ENCODE results near the gene B3GNT9.
A peak's percentile ranks its signal among the peaks of the same experiment; 100 is the strongest.

B3GNT9 gene

GRCh38 chr16:67157106-67157748, 6.4 kb upstream of the B3GNT9 start:
- TF ChIP-seq CTBP1 (IDR thresholded peaks at IDR 0.05; ENCODE audit: borderline replicate concordance) = no peak
- no peak for TF ChIP-seq BHLHE40 (IDR thresholded peaks at IDR 0.05; ENCODE audit: borderline replicate concordance)
- TF ChIP-seq ELF4 (IDR thresholded peaks at IDR 0.05) = no peak
- no peak for TF ChIP-seq TARDBP (IDR thresholded peaks at IDR 0.05)
- TF ChIP-seq NFRKB (IDR thresholded peaks at IDR 0.05) = no peak
- no peak for TF ChIP-seq L3MBTL2 (conservative IDR thresholded peaks at IDR 0.05)
- TF ChIP-seq FOXK2 (IDR thresholded peaks at IDR 0.05) = no peak
- TF ChIP-seq FOXM1 (IDR thresholded peaks at IDR 0.05; ENCODE audit: borderline replicate concordance) = no peak
- TF ChIP-seq PKNOX1 (IDR thresholded peaks at IDR 0.05) = no peak
- TF ChIP-seq FOXA1 (IDR thresholded peaks at IDR 0.05) = no peak
- TF ChIP-seq SP1 (IDR thresholded peaks at IDR 0.05) = no peak
- TF ChIP-seq ARNT (IDR thresholded peaks at IDR 0.05) = no peak
- TF ChIP-seq SUZ12 (IDR thresholded peaks at IDR 0.05) = no peak
- TF ChIP-seq HDGF (IDR thresholded peaks at IDR 0.05; ENCODE audit: borderline replicate concordance) = no peak
- TF ChIP-seq ZNF384 (IDR thresholded peaks at IDR 0.05) = no peak
- no peak for TF ChIP-seq LEF1 (IDR thresholded peaks at IDR 0.05; ENCODE audit: borderline replicate concordance)
- ChIA-PET POLR2A (interaction anchor here (0.7 to 1.4 kb wide), 2 partner anchors 13 to 28 kb away, joined by 3 read pairs; partner anchors contain the start of gene NOL3), CTCF (interaction anchor here (0.8 to 1.8 kb wide), 4 partner anchors 12 to 197 kb away, joined by 3 to 5 read pairs (median 5); partner anchors contain the start of gene NOL3)
- no peak for DNase-seq (ENCODE audit: extremely low spot score)

GRCh38 chr16:67156143-67156844, 5.5 kb upstream of the B3GNT9 start:
- POLR2A ChIA-PET = no interaction called here
- CTCF ChIA-PET = interaction anchor here (1.0 to 2.5 kb wide), 8 partner anchors 13 to 197 kb away, joined by 3 to 18 read pairs (median 5); partner anchors contain the start of gene NOL3

GRCh38 chr16:67155295-67156142, 4.7 kb upstream of the B3GNT9 start:
- ChIA-PET CTCF (interaction anchor here (0.5 to 2.6 kb wide), 31 partner anchors 12 to 1046 kb away, joined by 3 to 18 read pairs (median 4); partner anchors contain the start of gene NOL3), POLR2A (interaction anchor here (0.9 to 2.0 kb wide), 4 partner anchors 136 to 194 kb away, joined by 3 to 8 read pairs (median 6); partner anchors contain the start of gene CES3)
- TF ChIP-seq FOXK2 (IDR thresholded peaks at IDR 0.05) (no peak), TARDBP (IDR thresholded peaks at IDR 0.05) (no peak), FOXM1 (IDR thresholded peaks at IDR 0.05; ENCODE audit: borderline replicate concordance) (no peak), NFRKB (IDR thresholded peaks at IDR 0.05) (no peak), LEF1 (IDR thresholded peaks at IDR 0.05; ENCODE audit: borderline replicate concordance) (no peak), FOXA1 (IDR thresholded peaks at IDR 0.05) (no peak), L3MBTL2 (conservative IDR thresholded peaks at IDR 0.05) (no peak)
- peak; percentile 91 for DNase-seq (ENCODE audit: extremely low spot score)

More at GRCh38 chr16:67156143-67156844, 5.5 kb upstream of the B3GNT9 start:
- DNase-seq (ENCODE audit: extremely low spot score) = no peak
- TF ChIP-seq NFRKB (IDR thresholded peaks at IDR 0.05) = no peak
- TF ChIP-seq ELF4 (IDR thresholded peaks at IDR 0.05) = no peak
- no peak for TF ChIP-seq L3MBTL2 (conservative IDR thresholded peaks at IDR 0.05)
- TF ChIP-seq CTBP1 (IDR thresholded peaks at IDR 0.05; ENCODE audit: borderline replicate concordance) = no peak

GRCh38 chr16:67154578-67155294, 3.9 kb upstream of the B3GNT9 start:
- CTCF ChIA-PET = interaction anchor here (0.5 to 2.6 kb wide), 31 partner anchors 12 to 1047 kb away, joined by 3 to 18 read pairs (median 4); partner anchors contain the start of gene NOL3
- POLR2A ChIA-PET = interaction anchor here (0.9 to 2.0 kb wide), 5 partner anchors 124 to 193 kb away, joined by 3 to 8 read pairs (median 5); partner anchors contain the start of gene CES3
- TF ChIP-seq SP1 (IDR thresholded peaks at IDR 0.05) = no peak
- TF ChIP-seq ZNF384 (IDR thresholded peaks at IDR 0.05) = no peak
- no peak for TF ChIP-seq TARDBP (IDR thresholded peaks at IDR 0.05)
- TF ChIP-seq FOXM1 (IDR thresholded peaks at IDR 0.05; ENCODE audit: borderline replicate concordance) = no peak
- no peak for TF ChIP-seq SUZ12 (IDR thresholded peaks at IDR 0.05)
- no peak for TF ChIP-seq L3MBTL2 (conservative IDR thresholded peaks at IDR 0.05)
- no peak for DNase-seq (ENCODE audit: extremely low spot score)

GRCh38 chr16:67151431-67152097, 766 bp upstream of the B3GNT9 start:
- CTCF ChIA-PET = interaction anchor here (1.6 kb wide), 2 partner anchors 134 to 138 kb away, joined by 4 to 5 read pairs; no protein-coding TSS in a partner anchor
- TF ChIP-seq ELF4 (IDR thresholded peaks at IDR 0.05) = no peak
- no peak for TF ChIP-seq HDGF (IDR thresholded peaks at IDR 0.05; ENCODE audit: borderline replicate concordance)
- no peak for TF ChIP-seq SUZ12 (IDR thresholded peaks at IDR 0.05)
- TF ChIP-seq LEF1 (IDR thresholded peaks at IDR 0.05; ENCODE audit: borderline replicate concordance) = no peak
- TF ChIP-seq SP1 (IDR thresholded peaks at IDR 0.05) = no peak
- TF ChIP-seq FOXM1 (IDR thresholded peaks at IDR 0.05; ENCODE audit: borderline replicate concordance) = no peak
- TF ChIP-seq NFRKB (IDR thresholded peaks at IDR 0.05) = no peak
- no peak for TF ChIP-seq TARDBP (IDR thresholded peaks at IDR 0.05)
- TF ChIP-seq FOXA1 (IDR thresholded peaks at IDR 0.05) = no peak
- TF ChIP-seq FOXK2 (IDR thresholded peaks at IDR 0.05) = no peak
- no peak for TF ChIP-seq ARNT (IDR thresholded peaks at IDR 0.05)
- no peak for TF ChIP-seq CTBP1 (IDR thresholded peaks at IDR 0.05; ENCODE audit: borderline replicate concordance)
- no peak for DNase-seq (ENCODE audit: extremely low spot score)
- POLR2A ChIA-PET = interaction anchor here (2.3 kb wide), 1 partner anchor 191 kb away, joined by 5 read pairs; the partner anchor contains the start of gene CES3
